ENCODE measurements around the gene DVL2. TPM values are rescaled to one million over a fixed set of nuclear protein-coding genes. Genes with fewer than 3 reads are reported as not detected.
"Not testable (repeated sequence)": the region's sequence is repeated elsewhere in the genome, so short reads cannot be mapped to it uniquely, and the experiment has no call there.

Gene DVL2
- total RNA-seq, 1 donor from 2014 or later, result 23.5 TPM

- DNase-seq (no peak), ATAC-seq (no peak)
- intact Hi-C loops (cut with micrococcal nuclease), result no loop called here
These were observed 25.2 kb upstream of the DVL2 start for GRCh38 chr17:7259555-7259889.

GRCh38 chr17:7258731-7259554 lies 24.6 kb upstream of the DVL2 start:
- DNase-seq (no peak), ATAC-seq (no peak)
- intact Hi-C loops (cut with micrococcal nuclease), result no loop called here

- intact Hi-C loops (cut with micrococcal nuclease), result no loop called here
- ATAC-seq (no peak), DNase-seq (no peak)
These were observed 22.6 kb upstream of the DVL2 start for GRCh38 chr17:7256766-7257456.

DNA sequence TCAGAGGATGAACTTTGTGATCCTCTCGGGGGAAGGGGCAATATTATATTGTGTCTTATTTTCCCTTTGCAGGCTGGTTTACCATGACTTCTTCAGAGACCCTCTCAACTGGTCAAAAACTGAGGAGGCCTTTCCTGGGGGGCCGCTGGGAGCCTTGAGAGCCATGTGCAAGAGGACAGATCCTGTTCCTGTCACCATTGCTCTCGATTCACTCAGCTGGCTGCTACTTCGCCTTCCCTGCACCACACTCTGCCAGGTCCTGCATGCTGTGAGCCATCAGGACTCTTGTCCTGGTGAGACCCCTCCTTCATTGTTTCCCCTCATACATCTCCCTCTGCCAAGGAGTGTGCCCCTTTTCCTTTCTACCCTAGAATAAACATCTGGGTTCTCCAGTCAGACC lies 20.2 kb upstream of the DVL2 start:
- no peak for ATAC-seq
- intact Hi-C loops (cut with micrococcal nuclease), result no loop called here
- DNase-seq, result no peak

DNA sequence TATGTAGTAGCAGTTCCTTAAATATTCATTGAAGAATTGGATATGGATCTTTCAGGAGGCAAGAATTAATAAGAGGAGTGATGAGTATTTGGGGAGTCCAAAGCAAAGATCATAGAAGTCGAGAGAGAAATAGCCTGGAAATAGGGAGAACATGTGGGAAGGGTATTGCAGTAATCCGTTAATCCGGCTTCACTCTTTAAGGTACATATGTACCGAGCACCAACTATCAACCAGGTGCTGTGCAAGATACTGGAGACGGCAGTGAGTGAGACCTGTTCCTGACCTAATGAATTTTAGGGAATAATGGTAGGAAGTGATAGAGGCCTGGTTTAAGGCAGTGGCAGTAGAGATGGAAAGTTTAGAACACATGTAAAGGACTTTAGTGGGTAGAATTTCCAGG lies 18.8 kb upstream of the DVL2 start:
- DNase-seq (no peak), ATAC-seq (no peak)
- intact Hi-C loops (cut with micrococcal nuclease), result no loop called here

DNA sequence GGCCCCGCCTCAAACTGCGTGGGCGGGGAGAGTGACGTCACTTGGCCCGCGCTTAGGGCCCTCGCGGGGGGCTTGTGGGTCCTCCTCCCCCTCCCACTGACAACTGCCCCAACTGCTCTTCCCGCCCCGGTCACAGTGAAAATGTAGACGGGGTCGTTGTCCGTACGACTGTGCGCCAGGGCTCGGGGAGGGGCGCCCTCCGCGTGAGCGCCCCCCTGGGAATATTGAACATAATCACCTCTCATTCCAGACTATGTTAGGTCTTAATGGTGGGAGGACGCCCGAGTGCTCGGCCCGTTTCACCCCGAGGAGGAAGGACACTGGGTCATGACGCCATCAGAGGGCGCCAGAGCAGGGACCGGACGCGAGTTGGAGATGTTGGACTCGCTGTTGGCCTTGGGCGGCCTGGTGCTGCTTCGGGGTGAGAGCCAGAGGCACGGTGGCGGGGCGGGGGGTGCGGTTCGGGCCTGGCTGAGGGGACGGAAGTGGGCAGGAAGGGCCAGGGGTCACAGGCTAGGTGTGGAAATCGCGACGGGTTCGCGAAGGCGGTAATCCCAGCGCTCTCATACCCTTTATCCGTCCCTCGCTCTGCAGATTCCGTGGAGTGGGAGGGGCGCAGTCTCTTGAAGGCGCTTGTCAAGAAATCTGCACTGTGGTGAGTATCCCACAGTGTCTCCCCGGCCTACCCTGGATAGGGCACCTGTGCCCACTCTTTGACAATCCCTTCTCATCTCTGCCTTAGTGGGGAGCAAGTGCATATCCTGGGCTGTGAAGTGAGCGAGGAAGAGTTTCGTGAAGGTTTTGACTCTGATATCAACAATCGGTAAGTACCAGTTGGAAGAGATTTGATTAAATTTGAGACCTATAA lies 18.1 kb upstream of the DVL2 start, which contains the start of gene ELP5:
Gene ELP5 (plus strand): TSS at position 40 of the 868 bp plus-strand sequence. CDS start 336 bp downstream, at position 376.
- DNase-seq (peak; percentile 96), ATAC-seq (peak; percentile 80)
- intact Hi-C loops (cut with micrococcal nuclease), result no loop called here

GRCh38 chr17:7251661-7252175 lies 17.4 kb upstream of the DVL2 start, which contains the start of gene CTDNEP1:
TSS of gene CTDNEP1 (minus strand) at chr17:7251734. CDS start at chr17:7251296, 438 bp downstream.
- ATAC-seq, result peak; percentile 94
- intact Hi-C loops (cut with micrococcal nuclease), result no loop called here
- peak; percentile 99 for DNase-seq

- no peak for ATAC-seq
- intact Hi-C loops (cut with micrococcal nuclease), result no loop called here
- DNase-seq, result peak; percentile 41
These were observed 16.6 kb upstream of the DVL2 start for GRCh38 chr17:7250695-7251627.

- ATAC-seq (no peak), DNase-seq (no peak)
- intact Hi-C loops (cut with micrococcal nuclease), result no loop called here
These were observed 15.5 kb upstream of the DVL2 start for GRCh38 chr17:7249830-7250229.

DNA sequence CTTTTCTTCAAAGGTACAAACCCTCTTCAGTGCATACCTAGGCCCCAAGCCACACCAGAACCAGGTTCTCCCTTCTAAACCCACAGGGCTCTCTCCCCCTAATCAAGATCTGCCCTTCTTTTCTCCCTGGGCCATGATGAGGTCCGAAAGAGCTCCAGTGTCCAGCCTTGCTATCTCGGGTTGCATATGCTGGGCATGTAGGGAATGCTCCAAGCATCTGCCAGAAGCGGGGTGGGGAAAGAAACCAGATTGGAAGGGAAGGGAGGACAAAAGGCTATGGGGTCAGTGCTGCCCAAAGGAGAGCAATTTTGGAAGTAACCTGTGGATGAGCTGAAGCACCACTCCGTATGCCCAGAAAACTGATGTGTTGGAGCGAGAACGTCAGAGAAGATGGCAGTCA lies 14.9 kb upstream of the DVL2 start:
- ATAC-seq (no peak), DNase-seq (no peak)
- intact Hi-C loops (cut with micrococcal nuclease), result no loop called here

GRCh38 chr17:7248796-7249195 lies 14.5 kb upstream of the DVL2 start:
- no peak for ATAC-seq
- intact Hi-C loops (cut with micrococcal nuclease), result no loop called here
- no peak for DNase-seq

DNA sequence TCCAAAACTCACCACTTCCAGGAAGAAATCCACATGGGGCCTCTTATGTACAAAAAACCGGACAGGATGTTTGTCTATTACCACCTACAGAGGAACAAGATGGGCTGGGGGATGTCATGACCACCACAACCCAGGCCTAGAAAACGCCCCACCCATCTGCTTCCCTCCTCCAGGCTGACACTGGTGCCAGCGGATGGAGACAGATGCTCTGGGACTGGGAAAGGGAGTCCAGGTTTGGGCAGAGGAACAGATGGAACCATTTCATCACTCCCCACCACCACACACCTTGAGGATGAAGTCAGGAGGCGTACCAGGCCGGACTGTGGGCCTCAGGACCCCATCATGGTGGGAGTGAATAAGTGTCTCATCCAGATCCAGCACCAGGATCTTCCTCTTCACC lies 12.5 kb upstream of the DVL2 start:
- ATAC-seq, result no peak
- intact Hi-C loops (cut with micrococcal nuclease), result no loop called here
- no peak for DNase-seq

DNA sequence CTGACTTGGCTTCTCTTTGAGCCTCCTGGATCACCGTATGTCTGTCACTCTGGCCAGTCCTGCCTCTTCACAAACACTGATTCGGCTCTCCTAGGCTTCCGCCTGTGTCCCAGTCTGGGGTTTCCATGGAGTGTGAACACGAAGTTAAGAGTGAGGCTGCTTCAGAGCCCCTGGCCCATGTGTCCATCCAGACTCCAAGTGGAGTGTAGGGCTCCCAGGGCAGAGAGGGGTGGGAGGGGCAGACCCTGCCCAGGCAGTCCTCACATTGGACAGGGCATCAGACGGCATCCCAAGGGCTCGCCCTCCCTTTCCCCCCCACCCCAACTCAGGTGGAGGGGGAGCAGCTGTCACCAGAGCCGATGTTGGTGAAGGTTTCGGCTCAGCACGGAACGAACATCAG lies 9.5 kb upstream of the DVL2 start:
- ATAC-seq; DNase-seq; intact Hi-C loops (cut with micrococcal nuclease): not testable (repeated sequence)

- ATAC-seq (no peak), DNase-seq (no peak)
- intact Hi-C loops (cut with micrococcal nuclease), result no loop called here
These were observed 9.1 kb upstream of the DVL2 start for GRCh38 chr17:7243453-7243729.

GRCh38 chr17:7242717-7243452 lies 8.6 kb upstream of the DVL2 start:
- DNase-seq, result peak; percentile 98

GRCh38 chr17:7241783-7242716 lies 7.7 kb upstream of the DVL2 start, which contains the start of gene GABARAP:
TSS of gene GABARAP (minus strand) at chr17:7242449. CDS start at chr17:7242330, 119 bp downstream.
- ATAC-seq (peak; percentile 52), DNase-seq (peak; percentile 95)
- intact Hi-C loops (cut with micrococcal nuclease), result no loop called here

More at GRCh38 chr17:7242717-7243452, 8.6 kb upstream of the DVL2 start:
- intact Hi-C loops (cut with micrococcal nuclease), result no loop called here
- peak; percentile 63 for ATAC-seq

Data from left ventricle myocardium superior (tissue), 1 donor.